Myocyte (in vitro differentiated cells): ENCODE data around the gene OR51E1. TPM values are rescaled to one million over a fixed set of nuclear protein-coding genes. Genes with fewer than 3 reads are reported as not detected.
A peak's percentile ranks its signal among the peaks of the same experiment; 100 is the strongest.

Source experiments
- DNase-seq: peaks from one replicate; pipeline ENCODE4 v3.0.0-alpha.2; 2012; ENCODE audit warnings: low read depth
- total RNA-seq: library from RNA; depleted of rRNA; stranded (reverse); fragments of >200 nt; gene quantifications from 2 replicates; pipeline ENCODE4 v1.2.3, GENCODE V29; 2014

OR51E1 gene
- total RNA-seq, 1 donor from 2014 or later, result not detected

DNA sequence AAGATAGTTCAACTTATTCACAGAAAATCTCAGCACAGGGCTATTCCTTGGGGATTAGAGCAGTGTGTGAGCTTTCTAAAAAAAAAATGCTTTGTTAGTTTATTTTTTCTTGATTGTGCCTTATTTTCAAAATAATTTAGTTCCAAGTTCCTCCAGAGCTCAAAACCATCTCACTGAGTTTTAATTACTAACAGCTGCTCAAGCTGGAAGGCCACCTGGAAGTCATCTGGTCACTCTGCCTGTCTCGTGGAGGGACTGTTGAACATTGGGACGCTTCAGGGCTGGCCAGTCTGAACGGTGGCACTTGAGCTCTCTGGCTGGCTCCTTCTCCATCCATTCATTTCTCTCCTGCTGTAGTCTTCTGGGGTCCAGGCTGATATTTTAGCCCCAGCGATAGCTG, 4.0 kb downstream of the OR51E1 start:
- no peak for DNase-seq

DNA sequence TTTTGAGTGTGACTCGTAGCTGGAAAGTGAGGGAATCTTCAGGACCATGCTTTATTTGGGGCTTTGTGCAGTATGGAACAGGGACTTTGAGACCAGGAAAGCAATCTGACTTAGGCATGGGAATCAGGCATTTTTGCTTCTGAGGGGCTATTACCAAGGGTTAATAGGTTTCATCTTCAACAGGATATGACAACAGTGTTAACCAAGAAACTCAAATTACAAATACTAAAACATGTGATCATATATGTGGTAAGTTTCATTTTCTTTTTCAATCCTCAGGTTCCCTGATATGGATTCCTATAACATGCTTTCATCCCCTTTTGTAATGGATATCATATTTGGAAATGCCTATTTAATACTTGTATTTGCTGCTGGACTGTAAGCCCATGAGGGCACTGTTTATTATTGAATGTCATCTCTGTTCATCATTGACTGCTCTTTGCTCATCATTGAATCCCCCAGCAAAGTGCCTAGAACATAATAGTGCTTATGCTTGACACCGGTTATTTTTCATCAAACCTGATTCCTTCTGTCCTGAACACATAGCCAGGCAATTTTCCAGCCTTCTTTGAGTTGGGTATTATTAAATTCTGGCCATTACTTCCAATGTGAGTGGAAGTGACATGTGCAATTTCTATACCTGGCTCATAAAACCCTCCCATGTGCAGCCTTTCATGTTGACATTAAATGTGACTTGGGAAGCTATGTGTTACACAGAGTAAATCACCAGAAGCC, 11.0 kb downstream of the OR51E1 start:
- no peak for DNase-seq

DNA sequence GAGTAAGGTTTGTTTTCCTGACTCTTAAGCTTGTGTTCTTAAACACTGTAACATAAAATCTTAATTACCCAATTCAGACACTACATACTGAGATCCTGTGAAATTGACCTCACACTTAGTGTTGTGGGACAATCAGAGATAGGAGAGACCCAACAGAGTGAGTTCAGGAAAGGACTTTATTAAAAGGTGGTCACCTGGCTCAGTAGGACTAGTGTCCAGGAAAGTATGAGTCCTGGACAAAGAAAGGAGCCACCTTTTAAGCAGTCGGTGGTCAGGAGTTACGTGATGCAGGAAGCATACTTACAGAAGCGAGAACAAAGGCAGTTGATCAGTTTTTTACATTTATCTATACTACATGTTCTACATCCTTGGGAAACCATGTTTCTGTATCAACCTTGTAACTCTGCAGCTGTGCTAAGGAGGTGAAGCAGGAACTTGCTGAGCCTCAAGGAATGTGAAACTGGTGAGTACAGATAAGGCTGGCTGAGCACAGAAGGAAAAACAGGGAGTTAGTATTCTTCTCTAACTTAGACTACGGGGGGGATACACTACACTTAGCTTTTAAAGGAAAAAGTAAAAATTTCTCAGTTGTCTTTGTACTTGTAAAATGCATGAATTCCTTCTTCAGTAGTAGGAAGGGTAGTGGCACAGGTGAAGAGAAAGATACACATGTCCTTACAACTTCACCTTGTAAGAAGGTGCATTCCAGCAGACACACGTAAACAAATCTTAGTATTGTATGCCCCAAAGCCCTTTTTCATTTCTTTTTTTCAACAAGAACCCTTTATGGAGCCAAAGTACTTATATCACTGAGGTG, 15.1 kb downstream of the OR51E1 start:
- no peak for DNase-seq

DNA sequence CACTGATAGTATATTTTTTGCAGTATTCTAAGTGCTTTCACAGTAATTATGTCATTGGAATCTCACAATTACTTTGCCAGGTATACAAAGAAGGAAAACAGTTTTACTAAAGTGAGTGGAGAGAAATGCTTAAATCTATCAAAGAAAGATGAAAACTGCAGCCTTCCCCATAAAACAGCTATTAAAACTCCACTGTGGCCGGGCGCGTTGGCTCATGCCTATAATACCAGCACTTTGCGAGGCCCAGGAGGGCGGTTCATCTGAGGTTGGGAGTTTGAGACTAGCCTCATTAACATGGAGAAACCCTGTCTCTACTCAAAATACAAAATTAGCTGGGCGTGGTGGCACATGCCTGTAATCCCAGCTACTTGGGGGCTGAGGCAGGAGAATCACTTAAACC, 19.1 kb downstream of the OR51E1 start:
- DNase-seq, result no peak

DNA sequence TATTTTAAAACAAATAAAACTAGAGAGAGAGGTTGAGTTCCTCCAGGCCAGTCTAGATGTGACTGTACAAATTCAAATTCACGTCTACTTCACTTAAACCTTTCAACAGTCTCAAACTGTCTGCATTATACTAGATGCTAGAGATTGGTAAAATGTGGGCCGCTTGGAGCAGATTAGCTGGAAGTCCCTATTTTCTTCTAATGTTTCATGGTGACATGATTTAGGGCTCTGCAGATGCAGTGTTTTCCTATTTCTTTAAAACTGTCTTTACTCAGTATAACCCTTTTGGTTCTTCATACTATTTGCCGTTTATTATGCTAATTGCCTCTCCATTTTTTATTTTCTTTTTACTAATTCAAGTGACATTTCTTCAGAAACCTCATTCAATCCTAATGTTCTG, 20.4 kb downstream of the OR51E1 start:
- no peak for DNase-seq

DNA sequence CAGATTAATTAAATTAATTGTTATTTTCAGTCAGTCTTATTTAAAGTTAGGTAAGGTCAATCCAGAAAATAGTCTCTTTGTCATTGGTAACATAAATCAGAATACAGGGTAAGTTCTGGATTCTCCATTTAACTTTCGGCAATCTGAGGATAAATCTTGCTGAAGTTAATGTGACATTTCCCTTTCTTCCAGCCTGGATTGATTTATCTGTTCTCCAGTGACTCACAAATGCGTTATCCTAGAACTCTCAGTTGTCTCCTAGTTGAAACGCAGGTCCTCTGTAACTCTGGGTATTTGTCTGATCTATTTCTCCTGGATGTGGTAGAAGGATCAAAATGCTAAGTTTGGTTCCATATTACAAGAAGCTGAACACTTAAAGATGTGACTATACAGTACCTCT, 21.0 kb downstream of the OR51E1 start:
- no peak for DNase-seq

DNA sequence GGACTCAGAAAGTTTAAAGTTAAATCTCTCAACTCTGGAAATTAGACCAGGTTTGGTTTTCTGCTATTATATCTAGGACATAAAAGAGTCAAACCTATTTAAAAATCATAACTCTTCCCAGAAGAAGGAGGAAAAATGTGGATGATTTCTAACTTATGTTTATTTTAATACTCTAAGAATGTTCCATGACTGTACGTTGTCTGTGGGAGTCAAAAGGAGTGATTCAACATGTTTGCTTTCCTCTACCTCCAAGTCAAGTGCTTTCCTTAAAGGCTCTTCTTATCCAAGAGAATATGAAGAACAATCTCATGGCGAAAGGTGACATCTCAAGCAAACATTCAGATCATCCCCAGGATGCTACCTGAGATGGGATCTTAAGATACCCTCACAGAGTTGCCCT, 21.6 kb downstream of the OR51E1 start:
- DNase-seq, result no peak

DNA sequence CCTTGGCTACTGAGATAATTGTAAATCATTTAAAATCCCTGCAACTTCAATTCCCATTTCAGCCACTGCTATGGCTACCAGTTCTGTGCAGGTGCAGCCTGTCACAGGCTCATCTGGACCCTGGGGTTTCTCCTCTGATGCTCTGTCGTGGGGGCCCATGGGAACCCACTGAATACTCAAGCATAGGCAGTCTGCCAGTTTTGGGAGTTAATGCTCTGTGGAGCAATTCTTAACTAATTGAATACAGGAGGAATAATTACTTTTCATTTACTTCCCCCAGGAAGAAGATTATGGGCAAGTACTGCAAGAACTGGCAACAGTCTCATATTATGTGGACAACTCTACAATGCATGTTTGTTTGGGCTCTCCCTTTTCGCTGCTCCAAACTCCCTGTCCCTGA, 28.0 kb downstream of the OR51E1 start:
- DNase-seq, result no peak

DNA sequence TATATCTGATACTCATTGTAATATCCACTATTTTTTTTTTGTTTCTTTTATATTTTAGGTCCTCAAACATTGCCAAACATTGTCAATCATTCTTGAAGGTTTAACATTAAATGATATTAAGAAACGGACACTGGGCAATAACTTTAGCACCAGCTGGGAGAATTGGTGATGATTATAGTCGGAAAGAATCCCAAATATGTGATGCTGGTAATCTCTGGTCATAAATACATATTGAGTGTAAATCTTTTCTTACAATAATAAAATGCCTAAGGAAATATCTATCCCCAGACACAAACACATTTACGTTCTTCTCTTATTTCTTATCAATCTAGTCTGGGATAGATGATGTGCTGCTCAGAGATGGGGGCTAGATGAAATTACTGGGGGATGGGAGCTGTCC, 28.7 kb downstream of the OR51E1 start:
- DNase-seq, result peak; percentile 43

DNA sequence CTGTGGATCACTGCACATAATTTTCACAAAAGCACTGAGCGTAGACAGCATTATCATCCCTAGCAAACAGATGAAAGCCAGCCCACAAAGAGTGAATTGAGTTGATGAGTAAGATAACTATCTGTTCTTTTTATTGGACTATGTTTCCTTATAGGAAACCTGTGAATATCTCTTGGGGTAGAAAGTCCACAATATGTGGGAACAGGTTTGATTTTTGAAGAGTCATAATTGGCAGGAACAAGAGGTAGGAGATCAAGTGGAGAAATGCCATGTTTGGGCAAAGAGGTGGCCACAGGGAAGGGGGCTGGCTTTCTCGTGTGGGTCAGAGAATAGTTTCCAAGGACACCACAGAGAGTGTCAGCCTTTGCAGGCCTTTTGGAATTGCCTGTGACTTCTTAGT, 30.0 kb downstream of the OR51E1 start:
- peak; percentile 4 for DNase-seq

DNA sequence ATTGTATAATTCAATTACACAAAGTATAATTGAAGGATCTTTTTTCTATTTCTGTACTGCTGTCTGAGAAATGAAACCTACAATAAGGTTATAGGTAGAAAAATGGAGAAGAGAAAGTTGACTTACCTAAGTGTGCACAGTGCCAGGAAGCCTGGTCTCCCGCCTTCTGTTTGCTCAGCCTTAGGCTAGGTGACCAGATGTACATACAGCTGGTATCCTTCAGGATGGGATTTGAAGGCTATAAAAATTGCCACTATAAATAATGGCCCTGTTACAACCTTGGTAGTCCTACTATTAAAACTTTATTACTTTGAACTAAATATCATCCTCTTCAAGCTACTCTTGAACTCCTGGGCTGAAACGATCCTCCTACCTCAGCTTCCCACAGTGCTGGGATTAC, 34.2 kb downstream of the OR51E1 start:
- no peak for DNase-seq

DNA sequence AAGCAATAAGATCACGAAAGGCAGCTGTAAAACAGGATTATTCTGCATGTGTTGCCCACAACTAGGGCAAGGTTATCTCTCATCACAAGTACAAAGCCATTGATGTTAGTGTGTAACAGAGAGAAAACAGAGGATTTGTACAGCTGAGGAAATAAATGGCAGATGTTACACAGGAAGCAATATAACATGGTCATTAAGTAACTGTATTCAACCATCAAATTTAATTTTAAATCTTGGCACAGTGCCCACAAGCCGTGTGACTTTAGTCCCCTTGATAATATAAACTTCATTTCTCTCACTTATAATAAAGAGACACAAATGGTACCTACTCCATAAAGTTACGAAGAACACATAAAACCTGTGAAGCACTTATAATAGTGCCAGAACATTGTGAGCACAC, 36.6 kb downstream of the OR51E1 start:
- no peak for DNase-seq

DNA sequence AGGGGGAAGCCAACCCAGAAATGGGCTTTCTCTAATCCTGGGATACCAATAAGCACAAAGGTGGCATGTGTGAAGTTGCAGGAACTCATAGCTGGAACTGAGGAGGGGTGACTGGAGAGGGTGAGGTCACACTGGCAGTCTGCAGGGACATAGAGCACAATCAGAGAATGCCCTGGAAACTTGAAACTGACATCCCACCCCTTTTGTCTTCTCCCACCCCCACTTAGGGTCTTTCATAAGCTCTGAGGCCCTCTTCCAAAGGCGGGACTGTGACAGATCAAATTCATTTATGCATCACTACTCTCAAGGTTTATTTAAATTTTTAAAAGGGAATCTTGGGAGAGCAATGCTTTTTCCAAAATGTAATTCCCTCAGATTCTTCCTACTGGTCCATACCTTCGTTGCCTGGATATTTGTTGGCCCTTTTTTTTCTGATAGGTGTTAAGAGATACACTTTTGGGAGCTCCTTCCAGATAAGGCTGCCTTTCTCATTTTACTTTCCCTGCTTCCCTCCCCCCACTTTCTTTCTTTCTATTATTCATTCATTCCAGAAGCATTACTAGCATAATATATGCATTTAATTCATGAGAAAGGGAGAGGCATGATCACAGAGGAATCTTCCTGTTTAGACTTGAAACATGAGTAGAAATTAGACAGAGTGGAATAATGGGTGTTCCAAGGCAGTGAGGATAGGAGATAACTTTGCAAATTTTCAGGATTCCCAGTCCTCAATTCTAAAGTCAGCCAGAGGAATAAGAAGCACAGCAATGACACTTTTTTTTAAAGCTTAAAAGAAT, 39.0 kb downstream of the OR51E1 start:
- DNase-seq, result no peak

DNA sequence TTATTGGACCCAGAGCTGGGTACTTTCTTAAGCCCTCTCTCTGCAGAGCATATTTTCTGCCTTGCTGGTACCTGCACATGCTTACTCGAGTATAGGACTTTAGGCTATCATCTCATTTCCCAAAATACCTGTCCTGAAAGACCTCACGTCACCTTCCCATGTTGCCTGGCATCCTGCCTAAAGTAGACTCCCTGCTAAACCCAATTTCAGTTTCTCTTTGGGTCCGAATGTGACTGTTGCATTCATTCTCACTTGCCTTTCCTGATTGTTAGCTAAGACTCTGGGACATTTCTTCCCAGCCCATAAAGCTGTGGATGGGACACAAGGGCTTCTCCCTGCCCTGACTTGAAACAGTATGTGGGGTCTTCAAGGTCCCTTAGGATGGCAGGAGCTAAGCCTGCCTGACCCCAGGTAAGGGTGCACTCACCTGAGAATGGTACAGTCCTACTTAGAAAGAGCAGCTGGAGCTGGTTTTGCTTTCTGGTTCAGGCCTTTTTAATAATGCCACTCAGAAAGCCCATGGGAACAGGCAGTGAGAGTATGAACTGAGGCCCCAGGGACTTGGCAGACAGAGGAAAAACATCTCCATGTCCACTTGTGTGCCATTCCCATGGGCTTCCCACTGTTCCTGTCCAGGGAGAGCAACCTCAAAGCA, 41.0 kb downstream of the OR51E1 start:
- no peak for DNase-seq

DNA sequence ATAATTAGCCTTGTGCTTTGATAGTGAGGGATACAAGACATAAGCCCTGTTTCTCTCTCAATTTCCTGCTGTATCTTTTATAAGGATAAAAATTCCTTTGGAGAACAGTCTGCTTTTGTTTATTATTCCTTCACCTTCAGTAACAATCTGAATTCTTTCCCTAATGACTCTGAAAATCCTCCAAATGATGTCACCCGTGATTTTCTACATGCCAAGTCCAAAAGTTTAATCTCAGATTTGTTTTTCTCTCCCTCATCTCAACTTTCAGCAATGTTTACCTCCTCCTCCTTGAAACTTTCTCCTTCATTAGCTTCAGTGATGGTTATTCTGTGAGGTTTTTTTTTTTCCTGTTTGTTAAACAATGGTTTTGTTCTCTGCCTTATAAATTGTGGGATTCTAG, 51.7 kb downstream of the OR51E1 start:
- DNase-seq, result no peak

DNA sequence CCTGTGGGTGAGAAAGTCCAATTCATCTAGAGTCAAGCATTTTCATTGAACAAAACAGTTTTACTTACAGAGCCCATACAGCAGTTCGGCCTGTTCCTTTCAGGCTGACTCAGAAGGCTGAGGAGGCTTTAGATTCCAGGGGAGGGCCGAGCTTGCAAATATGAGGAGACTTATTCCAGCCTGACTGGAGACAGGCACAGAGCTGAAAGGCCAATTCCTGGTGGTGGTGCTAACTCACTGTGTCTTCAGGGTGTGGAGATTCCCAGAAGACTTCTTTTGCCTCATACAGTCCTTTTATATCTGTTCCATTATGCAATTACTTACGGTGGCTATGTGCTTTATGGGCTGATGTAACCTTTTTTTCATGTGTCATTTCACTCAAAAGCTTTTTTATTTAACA, 53.8 kb downstream of the OR51E1 start, which contains the start of gene OR51E2:
TSS of gene OR51E2 (minus strand) at position 269 of the 400 bp plus-strand sequence. CDS start 15,142 bp downstream, outside the sequence.
- peak; percentile 14 for DNase-seq

DNA sequence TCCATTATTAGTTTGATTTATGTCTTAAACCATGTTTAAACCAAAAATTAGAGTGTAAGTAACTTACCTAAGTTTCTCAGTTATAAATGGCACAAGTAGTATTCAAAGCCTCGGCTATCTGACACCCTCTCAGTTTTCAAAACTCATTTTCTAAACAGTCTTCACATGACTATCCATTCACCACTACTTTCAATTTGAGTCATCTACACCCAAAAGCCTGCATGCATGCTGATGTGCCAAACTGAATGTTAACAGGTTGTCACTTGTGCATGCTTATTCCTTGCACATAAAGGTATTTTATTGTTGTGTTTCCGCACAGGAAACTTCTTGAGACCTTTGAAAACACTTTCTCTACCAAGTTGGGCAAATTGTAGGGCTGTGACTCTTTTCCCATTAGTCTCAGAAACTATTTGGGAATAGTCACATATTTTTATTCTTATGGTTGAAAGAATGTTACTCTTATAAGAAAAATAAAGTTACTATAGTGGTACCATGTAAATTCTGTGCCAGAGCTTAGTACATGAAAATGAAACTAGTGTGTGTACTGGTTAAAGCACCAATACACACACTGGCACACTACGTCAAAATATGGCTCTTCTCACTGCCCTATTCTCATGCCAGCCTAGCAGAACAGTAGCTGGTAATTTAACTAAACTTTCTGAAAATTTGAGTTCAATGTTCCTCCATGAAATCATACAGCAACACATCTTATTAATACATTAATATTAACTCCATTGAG, 56.1 kb downstream of the OR51E1 start:
- DNase-seq, result no peak

DNA sequence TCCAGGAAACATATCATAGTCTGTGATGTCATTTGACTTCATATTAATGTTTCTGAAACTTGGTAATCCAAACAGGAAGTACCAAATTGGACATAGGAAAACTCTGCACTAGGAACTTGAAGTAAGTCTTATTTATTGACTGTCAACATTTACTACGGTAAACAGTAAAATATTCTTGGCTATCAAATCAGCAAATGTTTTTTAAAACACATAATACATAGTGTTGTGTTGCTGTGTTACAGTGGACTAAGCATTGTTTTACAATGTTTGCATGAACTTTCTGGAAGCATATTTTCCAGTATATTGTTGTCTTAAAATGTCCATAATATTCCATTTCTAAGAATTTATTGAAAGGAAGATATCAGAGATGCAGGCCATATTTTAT, 56.6 kb downstream of the OR51E1 start:
- no peak for DNase-seq

DNA sequence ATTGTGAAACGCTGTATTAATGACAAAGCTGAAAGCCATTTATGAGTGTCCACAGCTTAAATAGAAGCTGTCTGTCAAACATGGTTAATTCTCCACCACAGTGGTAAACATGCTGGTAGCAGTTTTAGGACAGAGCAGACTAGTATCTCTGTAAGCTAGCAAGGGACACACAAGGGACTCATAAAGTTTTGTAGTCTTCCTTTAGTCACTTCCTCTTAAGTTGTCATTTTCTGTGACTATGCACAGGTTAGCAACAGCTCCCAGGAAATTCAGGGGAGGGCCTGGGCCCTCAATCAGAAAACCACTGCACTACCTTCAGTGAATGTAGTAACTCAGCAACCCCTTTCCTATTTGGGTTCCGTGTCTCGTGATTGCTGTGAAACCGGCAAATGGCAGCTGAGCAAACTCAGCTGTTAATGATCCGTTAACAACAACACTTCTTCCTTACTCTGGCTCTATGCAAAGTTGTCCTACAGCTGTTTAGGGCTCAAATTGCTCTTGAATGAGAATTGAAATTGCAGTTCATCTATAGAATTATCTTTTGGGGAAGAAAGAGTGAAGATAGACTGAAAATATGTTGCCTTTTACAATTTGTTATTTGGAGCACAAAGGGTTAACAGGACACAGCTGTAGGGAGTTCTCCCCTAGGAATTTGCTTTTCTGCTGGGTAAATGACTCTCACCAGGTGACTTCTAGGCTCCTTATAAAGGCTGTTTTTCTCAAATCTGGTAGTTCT, 60.4 kb downstream of the OR51E1 start, which contains the start of gene MMP26:
TSS of gene MMP26 (plus strand) at position 731 of the 736 bp plus-strand sequence.
- peak; percentile 57 for DNase-seq
